HAP-1 (cell line): Measurements from ENCODE around the gene UBR4.
"Not testable (repeated sequence)": the region's sequence is repeated elsewhere in the genome, so short reads cannot be mapped to it uniquely, and the experiment has no call there.

Experiments
- DNase-seq, 2 experiments: peaks; one replicate each; pipeline ENCODE4 v3.0.0-alpha.2; 2016 to 2020; ENCODE audit warnings: low spot score in 2 of 2
- H3K27me3 ChIP-seq: fragments of 250-450 bp; sonication (Bioruptor Pico); 2 replicates; pipeline ENCODE4 v1.5.1; 2020; ENCODE audit warnings: low read depth, mild to moderate bottlenecking, moderate library complexity
- H3K36me3 ChIP-seq: fragments of 250-450 bp; sonication (Bioruptor Pico); replicated peaks from 2 replicates; pipeline ENCODE4 v1.5.1; 2020; ENCODE audit warnings: mild to moderate bottlenecking
- H3K4me1 ChIP-seq: fragments of 250-450 bp; sonication (Bioruptor Pico); 2 replicates; pipeline ENCODE4 v1.5.1; 2020; ENCODE audit warnings: mild to moderate bottlenecking
- H3K4me3 ChIP-seq: fragments of 250-450 bp; sonication (Bioruptor Pico); 2 replicates; pipeline ENCODE4 v1.5.1; 2020; ENCODE audit warnings: mild to moderate bottlenecking, moderate library complexity
- H3K9me3 ChIP-seq: fragments of 250-450 bp; sonication (Bioruptor Pico); 2 replicates; pipeline ENCODE4 v1.5.1; 2020; ENCODE audit warnings: mild to moderate bottlenecking, moderate library complexity
- in situ Hi-C: fragments of 300-500 bp; cut with MboI; formaldehyde crosslinking; loops from 3 replicates; pipeline ENCODE4 v1.14.3; 2020; ENCODE audit warnings: low sequenced_read_pairs, inconsistent platforms, mixed read lengths

Gene UBR4

GRCh38 chr1:19231736-19232523, 21.9 kb upstream of the UBR4 start:
- H3K27me3 ChIP-seq, H3K4me1 ChIP-seq, in situ Hi-C loops, DNase-seq, H3K9me3 ChIP-seq, H3K4me3 ChIP-seq: not testable (repeated sequence)
- peaks cover 94% of the 10 kb centered on the region for H3K36me3 ChIP-seq

DNA sequence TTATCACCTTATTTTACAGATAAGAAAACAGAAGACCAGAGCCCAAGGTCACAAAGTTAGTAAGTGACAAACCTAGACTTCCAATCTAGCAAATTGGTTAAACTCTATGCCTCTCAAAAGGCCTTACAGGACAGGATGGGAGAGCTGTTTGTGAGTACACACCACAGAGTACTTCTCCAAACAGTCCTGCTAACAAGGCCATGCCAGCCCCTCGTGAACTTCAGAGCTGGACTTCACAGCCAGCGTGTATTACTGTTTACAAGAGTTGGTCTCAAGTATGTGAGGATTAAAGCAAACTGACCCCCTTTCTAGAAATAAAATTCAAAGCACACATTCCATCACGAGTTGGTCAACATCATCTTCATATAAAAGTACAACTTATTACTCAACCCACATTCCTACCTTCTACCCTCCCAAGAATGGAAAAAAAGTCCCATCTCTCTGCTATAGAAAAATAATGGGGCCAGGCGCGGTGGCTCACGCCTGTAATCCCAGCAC, 19.8 kb upstream of the UBR4 start:
- H3K4me1 ChIP-seq: no peaks in the 10 kb centered on the region
- no peak overlapping the region for H3K4me3 ChIP-seq
- H3K27me3 ChIP-seq: no peaks in the 10 kb centered on the region
- no peak for DNase-seq
- no peaks in the 10 kb centered on the region for H3K9me3 ChIP-seq
- in situ Hi-C loops: no loop called here
- H3K36me3 ChIP-seq: peaks cover 94% of the 10 kb centered on the region

DNA sequence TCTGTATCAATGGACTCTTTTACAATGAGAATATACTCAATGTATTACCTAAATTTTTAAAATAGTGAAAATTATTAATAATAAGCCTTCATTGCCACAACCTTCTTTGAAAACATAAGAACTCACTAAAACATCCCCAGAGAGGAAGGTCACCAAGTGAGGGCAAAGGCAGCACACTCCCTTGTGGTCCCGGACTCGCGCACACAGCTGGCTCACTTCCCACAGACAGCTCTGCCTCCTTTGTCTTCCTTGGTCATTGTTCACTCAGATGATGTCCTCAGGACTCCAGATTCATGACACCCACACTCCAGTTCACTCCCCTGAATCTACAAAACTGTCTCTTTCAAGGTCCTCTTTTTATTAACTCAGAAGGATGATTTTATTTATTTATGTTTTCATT, 19.2 kb upstream of the UBR4 start:
- no peak overlapping the region for H3K4me3 ChIP-seq
- in situ Hi-C loops: no loop called here
- H3K36me3 ChIP-seq: peaks cover 94% of the 10 kb centered on the region
- no peaks in the 10 kb centered on the region for H3K9me3 ChIP-seq
- DNase-seq: no peak
- no peaks in the 10 kb centered on the region for H3K4me1 ChIP-seq
- no peaks in the 10 kb centered on the region for H3K27me3 ChIP-seq

- in situ Hi-C loops: no loop called here
- H3K36me3 ChIP-seq: peaks cover 91% of the 10 kb centered on the region
- no peak for DNase-seq
- H3K27me3 ChIP-seq: no peaks in the 10 kb centered on the region
- H3K9me3 ChIP-seq: no peaks in the 10 kb centered on the region
- H3K4me3 ChIP-seq: no peak overlapping the region
- no peaks in the 10 kb centered on the region for H3K4me1 ChIP-seq
These were observed 13.1 kb upstream of the UBR4 start for GRCh38 chr1:19222979-19223824.

GRCh38 chr1:19222573-19222972, 12.5 kb upstream of the UBR4 start:
- Histone ChIP-seq H3K9me3 (no peaks in the 10 kb centered on the region), H3K36me3 (peaks cover 91% of the 10 kb centered on the region), H3K27me3 (no peaks in the 10 kb centered on the region), H3K4me1 (no peaks in the 10 kb centered on the region), H3K4me3 (no peak overlapping the region)
- DNase-seq: no peak
- in situ Hi-C loops: no loop called here

DNA sequence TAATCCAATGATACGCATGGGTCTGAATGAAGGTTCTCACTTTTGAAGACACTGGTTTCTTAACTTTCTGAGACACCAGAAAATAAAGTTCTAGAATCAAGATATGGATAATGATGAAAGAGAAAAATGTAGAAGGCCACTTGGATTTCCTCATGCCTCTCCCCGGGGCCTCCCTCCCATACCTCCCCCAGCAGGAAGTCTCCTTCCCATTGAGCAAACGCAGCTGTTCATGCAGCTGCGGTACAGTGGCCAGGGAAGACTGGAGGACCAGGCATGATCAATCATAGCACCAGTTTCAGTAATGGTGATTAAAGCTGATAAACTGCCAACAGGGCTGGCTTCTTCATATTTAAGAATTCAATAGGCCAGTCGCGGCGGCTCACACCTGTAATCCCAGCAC, 10.9 kb upstream of the UBR4 start:
- no peak for DNase-seq
- Histone ChIP-seq H3K36me3 (peaks cover 88% of the 10 kb centered on the region), H3K9me3 (no peaks in the 10 kb centered on the region), H3K27me3 (no peaks in the 10 kb centered on the region), H3K4me3 (no peak overlapping the region), H3K4me1 (no peaks in the 10 kb centered on the region)
- in situ Hi-C loops: no loop called here

GRCh38 chr1:19220080-19220846, 10.2 kb upstream of the UBR4 start:
- DNase-seq: no peak
- in situ Hi-C loops: no loop called here
- no peaks in the 10 kb centered on the region for H3K4me1 ChIP-seq
- H3K27me3 ChIP-seq: no peaks in the 10 kb centered on the region
- H3K36me3 ChIP-seq: peaks cover 83% of the 10 kb centered on the region
- H3K4me3 ChIP-seq: no peak overlapping the region
- no peaks in the 10 kb centered on the region for H3K9me3 ChIP-seq

DNA sequence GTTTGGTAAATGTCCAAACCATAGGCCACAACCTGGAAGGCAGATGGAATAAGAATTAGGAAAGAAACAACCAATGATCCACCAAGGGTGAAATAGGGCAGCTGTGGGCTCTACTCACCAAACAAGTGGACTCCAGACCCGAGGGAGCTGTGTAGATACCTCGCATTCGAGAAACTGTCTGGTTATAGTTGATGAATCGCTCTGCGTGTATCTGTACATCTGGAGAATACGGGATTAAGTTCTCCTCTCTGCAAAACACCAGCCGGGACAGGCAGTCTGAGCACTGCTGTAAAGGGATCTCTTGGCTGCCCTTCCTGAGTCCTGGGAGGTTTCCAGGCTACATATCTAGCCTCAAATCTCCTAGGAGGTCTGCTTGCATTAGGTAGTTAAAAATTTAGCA, 9.4 kb upstream of the UBR4 start:
- Histone ChIP-seq H3K4me3 (no peak overlapping the region), H3K4me1 (no peaks in the 10 kb centered on the region), H3K27me3 (no peaks in the 10 kb centered on the region), H3K9me3 (no peaks in the 10 kb centered on the region), H3K36me3 (peaks cover 76% of the 10 kb centered on the region)
- in situ Hi-C loops: no loop called here
- DNase-seq: no peak

DNA sequence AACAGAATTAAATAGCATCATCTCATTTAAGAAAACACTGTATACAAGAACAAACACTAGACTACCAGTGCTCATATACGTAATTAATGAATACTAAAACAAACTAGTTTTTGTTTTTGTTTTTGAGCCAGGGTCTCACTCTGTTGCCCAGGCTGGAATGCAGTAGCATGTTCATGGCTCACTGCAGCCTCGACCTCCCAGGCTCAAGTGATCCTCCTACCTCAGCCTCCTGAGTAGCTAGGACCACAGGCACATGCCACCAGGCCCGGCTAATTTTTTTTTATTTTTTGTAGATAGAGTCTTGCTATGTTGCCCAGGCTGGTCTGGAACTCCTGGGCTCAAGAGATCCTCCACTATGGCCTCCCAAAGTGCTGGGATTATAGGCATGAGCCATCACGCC, 6.5 kb upstream of the UBR4 start:
- H3K9me3 ChIP-seq, DNase-seq, H3K4me3 ChIP-seq, H3K27me3 ChIP-seq, in situ Hi-C loops: not testable (repeated sequence)
- H3K36me3 ChIP-seq: peaks cover 67% of the 10 kb centered on the region
- peaks cover 12% of the 10 kb centered on the region for H3K4me1 ChIP-seq

DNA sequence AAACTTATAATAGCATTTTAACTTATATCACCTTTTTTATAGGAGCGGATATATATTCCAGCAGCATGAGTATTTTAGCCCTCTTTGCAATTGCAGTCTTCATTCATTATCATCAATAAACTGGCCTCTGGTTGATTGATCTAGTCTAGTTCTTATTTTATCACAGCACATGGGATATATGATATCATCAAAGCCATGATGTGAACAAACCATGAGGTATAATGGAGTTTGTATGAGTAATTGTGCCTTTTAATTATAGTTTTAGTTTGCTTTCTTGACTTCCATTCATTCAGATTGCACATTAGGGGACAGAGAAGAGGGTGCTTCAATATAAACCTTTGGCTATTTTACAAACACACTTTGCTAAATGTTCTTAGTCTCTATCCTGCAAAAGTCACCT, 3.5 kb upstream of the UBR4 start:
- Histone ChIP-seq H3K4me3 (no peak overlapping the region), H3K9me3 (no peaks in the 10 kb centered on the region), H3K27me3 (no peaks in the 10 kb centered on the region), H3K4me1 (peaks cover 18% of the 10 kb centered on the region), H3K36me3 (peaks cover 48% of the 10 kb centered on the region)
- no peak for DNase-seq
- in situ Hi-C loops: no loop called here

DNA sequence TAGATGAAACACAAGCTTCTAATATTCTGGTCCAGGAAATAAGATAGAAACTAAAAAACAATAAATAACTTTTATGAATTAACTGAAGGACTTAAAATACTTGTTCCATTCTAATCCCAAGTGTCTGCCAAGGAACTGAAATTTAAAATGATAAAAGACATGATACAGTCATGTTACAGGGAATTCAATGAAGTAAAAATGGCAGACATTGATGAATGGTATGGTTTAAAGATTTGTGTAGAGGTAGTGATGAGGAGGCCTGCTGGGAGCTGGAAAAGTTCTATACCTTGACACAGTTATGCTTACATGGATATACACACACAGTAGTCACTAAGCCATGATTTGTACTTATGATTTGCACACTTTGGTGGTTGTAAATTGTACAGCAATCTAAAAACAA, 2.1 kb upstream of the UBR4 start:
- in situ Hi-C loops: no loop called here
- DNase-seq: no peak
- Histone ChIP-seq H3K36me3 (peaks cover 35% of the 10 kb centered on the region), H3K4me3 (no peak overlapping the region), H3K27me3 (no peaks in the 10 kb centered on the region), H3K9me3 (no peaks in the 10 kb centered on the region), H3K4me1 (peaks cover 20% of the 10 kb centered on the region)

DNA sequence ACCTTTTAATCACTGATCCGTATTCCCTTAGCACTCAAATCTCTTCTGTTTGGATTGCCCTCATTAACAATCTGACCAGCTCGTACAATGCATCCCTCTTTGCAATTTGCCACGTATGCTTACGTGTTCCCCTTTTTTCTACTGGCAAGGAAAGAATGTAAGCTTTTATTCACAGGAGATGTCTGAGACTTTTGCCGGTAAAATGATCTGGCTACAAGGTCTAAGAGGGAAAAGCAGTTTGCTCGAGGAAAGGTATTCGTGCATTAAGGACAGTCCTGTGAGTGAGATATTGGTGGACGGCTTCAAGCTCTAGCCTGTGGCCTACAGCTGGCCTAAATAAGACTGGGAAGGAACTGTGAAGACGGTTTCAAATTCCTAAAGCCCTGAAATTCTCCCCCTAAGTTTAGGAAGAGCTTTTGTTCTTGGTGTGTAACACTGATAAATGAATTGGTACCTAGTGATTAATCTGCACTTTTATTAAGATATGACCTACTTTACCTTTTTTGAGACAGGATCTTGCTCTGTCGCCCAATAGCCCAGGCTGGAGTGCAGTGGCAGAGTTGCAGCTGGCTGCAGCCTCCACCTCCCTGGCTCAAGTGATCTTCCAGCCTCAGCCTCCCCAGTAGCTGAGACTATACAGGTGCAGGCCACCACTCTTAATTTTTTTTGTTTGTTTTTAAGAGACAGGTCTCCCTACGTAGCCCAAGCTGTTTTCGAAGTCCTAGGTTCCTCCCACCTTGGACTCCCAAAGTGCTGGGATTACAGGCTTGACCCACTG, 895 bp upstream of the UBR4 start:
- in situ Hi-C loops: no loop called here
- H3K4me3 ChIP-seq: peak overlapping the region; percentile 91
- peaks cover 20% of the 10 kb centered on the region for H3K4me1 ChIP-seq
- H3K9me3 ChIP-seq: no peaks in the 10 kb centered on the region
- H3K36me3 ChIP-seq: peaks cover 27% of the 10 kb centered on the region
- no peaks in the 10 kb centered on the region for H3K27me3 ChIP-seq
- DNase-seq: peak in 1 of 2 experiments; percentile 26

DNA sequence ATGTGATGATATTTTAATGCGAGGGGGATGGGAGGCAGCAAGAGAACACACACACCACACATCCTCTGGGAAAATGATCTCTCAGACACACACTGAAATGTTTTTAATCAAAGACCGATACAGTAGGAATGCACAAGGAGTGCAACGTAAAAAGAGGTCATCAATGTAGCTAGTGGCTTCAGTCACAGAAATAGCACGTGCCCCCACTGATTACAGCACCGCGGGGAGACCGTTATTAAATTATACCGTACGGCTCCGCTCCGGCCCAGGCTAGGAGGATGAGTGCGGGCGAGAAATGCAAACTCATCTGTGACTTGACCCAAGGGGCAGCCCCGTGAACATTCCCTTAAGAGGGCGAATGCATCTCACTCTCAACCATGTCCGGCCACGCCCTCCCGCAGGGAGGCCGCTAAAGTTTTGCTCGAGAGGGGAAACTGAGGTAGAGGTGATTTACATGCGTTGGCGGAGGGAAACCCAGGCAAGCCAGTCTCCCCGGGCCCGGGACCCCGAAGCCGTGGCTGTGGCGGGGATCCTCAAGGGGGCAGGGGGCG, 552 bp downstream of the UBR4 start:
- Histone ChIP-seq H3K9me3 (no peaks in the 10 kb centered on the region), H3K27me3 (no peaks in the 10 kb centered on the region), H3K4me3 (peak overlapping the region; percentile 91), H3K36me3 (peaks cover 27% of the 10 kb centered on the region), H3K4me1 (peaks cover 20% of the 10 kb centered on the region)
- DNase-seq: peak in 1 of 2 experiments; percentile 45
- in situ Hi-C loops: no loop called here
